ENCODE data around the gene ESRRB. TPM values are rescaled to one million over a fixed set of nuclear protein-coding genes. Genes with fewer than 3 reads are reported as not detected.

Gene ESRRB
- total RNA-seq, 3 donors from 2014 or later (not counting 1 experiment from before 2014, with no cell fraction given) = 0.45 to 1.3 TPM; not detected in 1

DNA sequence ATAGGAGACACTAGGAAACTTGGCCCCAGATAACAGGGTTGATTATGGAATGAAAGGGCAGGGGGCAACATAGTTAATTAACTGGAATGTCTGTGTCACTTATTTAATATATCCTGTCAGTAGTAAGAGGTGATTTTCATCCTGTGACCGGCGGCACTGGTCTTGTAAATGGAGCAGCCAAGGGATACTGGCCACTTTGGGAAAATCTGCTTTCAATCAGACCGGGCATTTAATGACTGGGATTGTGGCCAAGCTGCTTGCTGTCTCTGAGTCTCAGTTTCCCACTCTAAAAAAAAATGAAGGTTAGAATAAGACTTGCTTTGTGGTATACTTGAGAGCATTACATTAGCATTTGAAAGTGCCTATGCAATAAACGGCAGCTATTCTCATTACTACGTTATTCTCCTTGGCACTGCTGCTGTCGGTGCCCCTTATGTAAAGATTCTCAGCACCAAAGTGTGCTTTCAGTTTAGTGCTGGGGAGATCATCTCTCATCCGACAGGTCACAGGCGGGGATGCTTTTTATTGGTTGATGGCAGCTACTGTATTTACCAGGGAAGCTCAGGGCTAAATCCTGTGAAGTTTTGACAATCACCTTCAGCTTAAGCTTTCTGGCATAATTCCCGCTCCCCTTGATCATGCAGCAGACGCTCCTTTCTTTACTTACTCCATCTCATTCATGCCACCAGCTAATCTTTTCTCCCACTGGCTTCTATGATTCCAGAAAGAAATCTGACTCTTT, 162.1 kb downstream of the ESRRB start:
- H3K36me3 Mint-ChIP-seq = no peaks in the 10 kb centered on the region
- H3K4me3 Mint-ChIP-seq = no peak overlapping the region
- H3K27ac Mint-ChIP-seq = no peak overlapping the region

DNA sequence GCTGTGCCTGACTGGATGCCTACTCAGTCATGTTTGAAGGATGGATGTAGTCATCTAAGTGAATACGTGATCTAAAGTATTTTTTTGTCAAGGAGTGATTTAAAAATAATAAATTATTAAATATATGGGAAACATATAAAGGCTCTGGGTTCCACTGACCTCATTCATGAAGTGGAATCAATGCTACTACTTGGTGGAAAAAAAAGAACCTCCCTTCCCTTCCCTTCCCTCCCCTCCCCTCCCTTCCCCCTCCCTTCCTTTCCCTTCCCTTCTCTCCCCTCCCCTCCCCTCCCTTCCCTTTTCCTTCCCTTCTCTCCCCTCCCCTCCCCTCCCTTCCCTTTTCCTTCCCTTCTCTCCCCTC, 162.7 kb downstream of the ESRRB start:
- no peaks in the 10 kb centered on the region for H3K36me3 ChIP-seq (ENCODE audit: control insufficient read depth, insufficient read depth, low read length)
- TF ChIP-seq, protein P1, sequence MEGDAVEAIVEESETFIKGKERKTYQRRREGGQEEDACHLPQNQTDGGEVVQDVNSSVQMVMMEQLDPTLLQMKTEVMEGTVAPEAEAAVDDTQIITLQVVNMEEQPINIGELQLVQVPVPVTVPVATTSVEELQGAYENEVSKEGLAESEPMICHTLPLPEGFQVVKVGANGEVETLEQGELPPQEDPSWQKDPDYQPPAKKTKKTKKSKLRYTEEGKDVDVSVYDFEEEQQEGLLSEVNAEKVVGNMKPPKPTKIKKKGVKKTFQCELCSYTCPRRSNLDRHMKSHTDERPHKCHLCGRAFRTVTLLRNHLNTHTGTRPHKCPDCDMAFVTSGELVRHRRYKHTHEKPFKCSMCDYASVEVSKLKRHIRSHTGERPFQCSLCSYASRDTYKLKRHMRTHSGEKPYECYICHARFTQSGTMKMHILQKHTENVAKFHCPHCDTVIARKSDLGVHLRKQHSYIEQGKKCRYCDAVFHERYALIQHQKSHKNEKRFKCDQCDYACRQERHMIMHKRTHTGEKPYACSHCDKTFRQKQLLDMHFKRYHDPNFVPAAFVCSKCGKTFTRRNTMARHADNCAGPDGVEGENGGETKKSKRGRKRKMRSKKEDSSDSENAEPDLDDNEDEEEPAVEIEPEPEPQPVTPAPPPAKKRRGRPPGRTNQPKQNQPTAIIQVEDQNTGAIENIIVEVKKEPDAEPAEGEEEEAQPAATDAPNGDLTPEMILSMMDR (IDR thresholded peaks at IDR 0.05) = no peak
- no peak for ATAC-seq
- no peak for DNase-seq
- no peak overlapping the region for H3K4me3 ChIP-seq (ENCODE audit: low read length)
- no peaks in the 10 kb centered on the region for H3K4me1 ChIP-seq (ENCODE audit: control insufficient read depth, insufficient read depth, low read length)
- no peaks in the 10 kb centered on the region for H3K9me3 Mint-ChIP-seq
- H3K27me3 Mint-ChIP-seq (ENCODE audit: low read depth in 2 of 2) = peaks cover 4 to 8% of the 10 kb centered on the region in 2 donors
- H3K4me1 Mint-ChIP-seq = no peaks in the 10 kb centered on the region
- no peak overlapping the region for H3K4me3 Mint-ChIP-seq
- H3K9me3 ChIP-seq (ENCODE audit: control insufficient read depth, insufficient read depth, low read length) = no peaks in the 10 kb centered on the region
- H3K27ac Mint-ChIP-seq = no peak overlapping the region
- no peak overlapping the region for H3K27ac ChIP-seq (ENCODE audit: low read length)
- no peaks in the 10 kb centered on the region for H3K27me3 ChIP-seq (ENCODE audit: control insufficient read depth, insufficient read depth, low read length)
- no CpG with 5 or more reads among the region's 1 CpG for WGBS (ENCODE audit: insufficient coverage)
- intact Hi-C loops (cut with micrococcal nuclease) = no loop called here
- H3K36me3 Mint-ChIP-seq = no peaks in the 10 kb centered on the region

More for the DNA sequence above, 162.1 kb downstream of the ESRRB start:
- no peaks in the 10 kb centered on the region for H3K9me3 ChIP-seq (ENCODE audit: control insufficient read depth, insufficient read depth, low read length)
- H3K4me3 ChIP-seq (ENCODE audit: low read length) = no peak overlapping the region
- WGBS (ENCODE audit: insufficient coverage) = 87% methylated on average over 10 of the region's 10 CpGs
- Mint-ChIP-seq H3K4me1 (no peaks in the 10 kb centered on the region), H3K27me3 (ENCODE audit: low read depth in 2 of 2) (peaks cover 4 to 8% of the 10 kb centered on the region in 2 donors), H3K9me3 (no peaks in the 10 kb centered on the region)
- H3K27ac ChIP-seq (ENCODE audit: low read length) = no peak overlapping the region
- DNase-seq = no peak
- ATAC-seq = no peak
- no peaks in the 10 kb centered on the region for H3K4me1 ChIP-seq (ENCODE audit: control insufficient read depth, insufficient read depth, low read length)
- TF ChIP-seq, protein P1 (IDR thresholded peaks at IDR 0.05) = no peak
- H3K36me3 ChIP-seq (ENCODE audit: control insufficient read depth, insufficient read depth, low read length) = no peaks in the 10 kb centered on the region
- H3K27me3 ChIP-seq (ENCODE audit: control insufficient read depth, insufficient read depth, low read length) = no peaks in the 10 kb centered on the region
- intact Hi-C loops (cut with micrococcal nuclease) = no loop called here

DNA sequence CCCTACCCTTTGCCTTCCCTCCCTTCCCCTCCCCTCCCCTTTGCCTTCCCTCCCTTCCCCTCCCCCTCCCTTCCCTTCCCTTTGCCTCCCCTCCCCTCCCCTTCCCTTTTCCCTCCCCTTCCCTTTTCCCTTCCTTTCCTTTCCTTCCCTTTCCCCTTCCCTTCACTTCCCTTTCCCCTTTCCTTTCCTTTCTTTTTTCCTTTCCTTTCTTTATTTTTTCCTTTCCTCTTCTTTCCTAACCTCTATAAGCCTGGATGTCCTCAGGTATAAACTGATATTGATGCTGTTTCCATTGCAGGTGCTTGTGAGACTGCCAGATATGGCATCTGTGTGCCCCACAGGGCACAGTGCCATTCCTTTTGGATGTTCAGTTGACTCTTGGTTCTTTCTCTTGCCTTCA, 163.2 kb downstream of the ESRRB start:
- H3K36me3 ChIP-seq (ENCODE audit: control insufficient read depth, insufficient read depth, low read length) = no peaks in the 10 kb centered on the region
- TF ChIP-seq, protein P1 (IDR thresholded peaks at IDR 0.05) = no peak
- no peaks in the 10 kb centered on the region for H3K4me1 ChIP-seq (ENCODE audit: control insufficient read depth, insufficient read depth, low read length)
- H3K27me3 Mint-ChIP-seq (ENCODE audit: low read depth in 2 of 2) = peaks cover 8% of the 10 kb centered on the region in 2 donors
- H3K4me3 ChIP-seq (ENCODE audit: low read length) = no peak overlapping the region
- no peaks in the 10 kb centered on the region for H3K27me3 ChIP-seq (ENCODE audit: control insufficient read depth, insufficient read depth, low read length)
- no peaks in the 10 kb centered on the region for H3K9me3 ChIP-seq (ENCODE audit: control insufficient read depth, insufficient read depth, low read length)
- DNase-seq (no peak), ATAC-seq (no peak)
- H3K27ac Mint-ChIP-seq = no peak overlapping the region
- H3K36me3 Mint-ChIP-seq = no peaks in the 10 kb centered on the region
- no peak overlapping the region for H3K4me3 Mint-ChIP-seq
- H3K9me3 Mint-ChIP-seq = no peaks in the 10 kb centered on the region
- intact Hi-C loops (cut with micrococcal nuclease) = no loop called here
- no peaks in the 10 kb centered on the region for H3K4me1 Mint-ChIP-seq
- no peak overlapping the region for H3K27ac ChIP-seq (ENCODE audit: low read length)

Measured in natural killer cell (primary cell).